Central memory CD8-positive, alpha-beta T cell (primary cell): ENCODE results near the gene ALDH3B2.
A peak's percentile ranks its signal among the peaks of the same experiment; 100 is the strongest.
"Not testable (repeated sequence)": the region's sequence is repeated elsewhere in the genome, so short reads cannot be mapped to it uniquely, and the experiment has no call there.

ENCODE experiments used
- ATAC-seq: fragments of 150-1000 bp; cut with Tn5 transposase; replicated peaks from 2 replicates; pipeline ENCODE4 v1.10.0; 2022; ENCODE audit warnings: mild to moderate bottlenecking, moderate FRiP score, moderate number of reproducible peaks; ENCODE audit not compliant: poor library complexity, severe bottlenecking; ENCODE audit errors: extremely low read depth
- DNase-seq, 2 donors: peaks; one replicate each; pipeline ENCODE4 v3.0.0; 2021; ENCODE audit warnings: low spot score in 2 of 2
- H3K27ac Mint-ChIP-seq: one replicate; pipeline ENCODE4 v1.8.0; 2022; ENCODE audit warnings: low read depth, mild to moderate bottlenecking, moderate library complexity, mixed read lengths
- H3K27me3 Mint-ChIP-seq: one replicate; pipeline ENCODE4 v1.8.0; 2022; ENCODE audit warnings: mixed read lengths
- H3K36me3 Mint-ChIP-seq: one replicate; pipeline ENCODE4 v1.8.0; 2022; ENCODE audit warnings: mild to moderate bottlenecking, moderate library complexity, mixed read lengths; ENCODE audit not compliant: insufficient read depth
- H3K4me1 Mint-ChIP-seq: one replicate; pipeline ENCODE4 v1.8.0; 2022; ENCODE audit warnings: mixed read lengths
- H3K4me3 Mint-ChIP-seq: one replicate; pipeline ENCODE4 v1.8.0; 2022; ENCODE audit warnings: mild to moderate bottlenecking, moderate library complexity, mixed read lengths
- H3K9me3 Mint-ChIP-seq: one replicate; pipeline ENCODE4 v1.8.0; 2022; ENCODE audit warnings: mixed read lengths

ALDH3B2 gene

DNA sequence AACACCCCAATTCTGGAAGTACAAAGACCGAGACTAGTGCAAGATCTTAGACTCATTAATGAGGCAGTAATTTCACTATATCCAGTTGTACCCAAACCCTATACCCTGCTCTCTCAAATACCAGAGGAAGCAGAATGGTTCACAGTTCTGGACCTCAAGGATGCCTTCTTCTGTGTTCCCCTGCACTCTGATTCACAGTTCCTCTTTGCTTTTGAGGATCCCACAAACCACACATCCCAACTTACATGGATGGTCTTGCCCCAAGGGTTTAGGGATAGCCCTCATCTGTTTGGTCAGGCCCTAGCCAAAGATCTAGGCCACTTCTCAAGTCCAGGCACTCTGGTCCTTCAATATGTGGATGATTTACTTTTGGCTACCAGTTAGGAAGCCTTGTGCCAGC, 50.6 kb downstream of the ALDH3B2 start:
- H3K4me1 Mint-ChIP-seq, H3K27ac Mint-ChIP-seq, H3K27me3 Mint-ChIP-seq: not testable (repeated sequence)

DNA sequence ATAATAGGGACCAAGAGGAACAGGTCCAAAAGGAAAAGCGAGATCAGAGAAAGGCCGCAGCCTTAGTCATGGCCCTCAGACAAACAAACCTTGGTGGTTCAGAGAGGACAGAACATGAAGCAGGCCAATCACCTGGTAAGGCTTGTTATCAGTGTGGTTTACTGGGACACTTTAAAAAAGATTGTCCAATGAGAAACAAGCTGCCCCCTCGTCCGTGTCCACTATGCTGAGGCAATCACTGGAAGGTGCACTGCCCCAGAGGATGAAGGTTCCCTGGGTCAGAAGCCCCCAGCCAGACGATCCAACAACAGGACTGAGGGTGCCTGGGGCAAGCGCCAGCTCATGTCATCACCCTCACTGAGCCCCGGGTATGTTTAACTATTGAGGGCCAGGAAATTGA, 51.5 kb downstream of the ALDH3B2 start:
- H3K27me3 Mint-ChIP-seq, H3K4me1 Mint-ChIP-seq, H3K27ac Mint-ChIP-seq, ATAC-seq, H3K9me3 Mint-ChIP-seq, H3K4me3 Mint-ChIP-seq, H3K36me3 Mint-ChIP-seq, DNase-seq: not testable (repeated sequence)

More for the DNA sequence above, 50.6 kb downstream of the ALDH3B2 start:
- not testable (repeated sequence) for ATAC-seq, H3K36me3 Mint-ChIP-seq, H3K4me3 Mint-ChIP-seq, H3K9me3 Mint-ChIP-seq, DNase-seq

DNA sequence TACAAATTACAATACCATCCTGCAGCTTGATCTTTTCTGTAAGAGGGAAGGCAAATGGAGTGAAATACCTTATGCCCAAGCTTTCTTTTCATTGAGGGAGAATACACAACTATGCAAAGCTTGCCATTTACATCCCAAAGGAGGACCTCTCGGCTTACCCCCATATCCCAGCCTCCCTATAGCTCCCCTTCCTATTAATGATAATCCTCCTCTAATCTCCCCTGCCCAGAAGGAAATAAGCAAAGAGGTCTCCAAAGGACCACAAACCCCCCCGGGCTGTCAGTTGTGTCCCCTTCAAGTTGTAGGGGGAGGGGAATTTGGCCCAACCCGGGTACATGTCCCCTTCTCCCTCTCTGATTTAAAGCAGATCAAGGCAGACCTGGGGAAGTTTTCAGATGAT, 52.5 kb downstream of the ALDH3B2 start:
- H3K36me3 Mint-ChIP-seq, DNase-seq, H3K4me1 Mint-ChIP-seq, H3K9me3 Mint-ChIP-seq, H3K27ac Mint-ChIP-seq, H3K27me3 Mint-ChIP-seq, H3K4me3 Mint-ChIP-seq, ATAC-seq: not testable (repeated sequence)

DNA sequence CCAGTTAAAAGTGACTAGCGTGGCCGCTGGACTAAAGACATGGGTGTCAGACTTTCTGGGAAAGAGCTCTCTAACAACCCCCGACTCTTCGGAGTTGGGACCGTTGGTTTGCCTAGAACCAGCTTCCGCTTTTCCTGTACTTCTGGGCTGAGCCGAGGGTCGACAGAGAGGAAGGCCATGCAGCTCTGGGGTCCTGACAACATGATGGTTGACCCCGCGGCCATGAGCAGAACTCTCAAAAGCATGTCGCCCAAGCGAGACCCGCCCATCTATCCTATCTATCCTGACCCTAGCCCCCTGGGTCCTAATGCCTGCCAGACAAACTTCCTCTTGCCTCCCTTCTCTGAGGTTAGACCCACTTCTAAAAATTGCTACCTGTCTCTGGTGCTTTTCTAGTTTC, 53.8 kb downstream of the ALDH3B2 start:
- H3K27me3 Mint-ChIP-seq, H3K27ac Mint-ChIP-seq, H3K36me3 Mint-ChIP-seq, ATAC-seq, H3K4me3 Mint-ChIP-seq, H3K9me3 Mint-ChIP-seq, DNase-seq: not testable (repeated sequence)
- H3K4me1 Mint-ChIP-seq = peaks cover 17% of the 10 kb centered on the region

- not testable (repeated sequence) for DNase-seq, H3K36me3 Mint-ChIP-seq, H3K27ac Mint-ChIP-seq, H3K9me3 Mint-ChIP-seq, H3K4me3 Mint-ChIP-seq, ATAC-seq, H3K27me3 Mint-ChIP-seq
- peaks cover 23% of the 10 kb centered on the region for H3K4me1 Mint-ChIP-seq
These were observed 54.5 kb downstream of the ALDH3B2 start for GRCh38 chr11:67619683-67620618.

- not testable (repeated sequence) for H3K27ac Mint-ChIP-seq, H3K36me3 Mint-ChIP-seq, H3K27me3 Mint-ChIP-seq, ATAC-seq, DNase-seq, H3K9me3 Mint-ChIP-seq, H3K4me3 Mint-ChIP-seq
- H3K4me1 Mint-ChIP-seq = peaks cover 32% of the 10 kb centered on the region
These were observed 55.3 kb downstream of the ALDH3B2 start for GRCh38 chr11:67618901-67619659.

DNA sequence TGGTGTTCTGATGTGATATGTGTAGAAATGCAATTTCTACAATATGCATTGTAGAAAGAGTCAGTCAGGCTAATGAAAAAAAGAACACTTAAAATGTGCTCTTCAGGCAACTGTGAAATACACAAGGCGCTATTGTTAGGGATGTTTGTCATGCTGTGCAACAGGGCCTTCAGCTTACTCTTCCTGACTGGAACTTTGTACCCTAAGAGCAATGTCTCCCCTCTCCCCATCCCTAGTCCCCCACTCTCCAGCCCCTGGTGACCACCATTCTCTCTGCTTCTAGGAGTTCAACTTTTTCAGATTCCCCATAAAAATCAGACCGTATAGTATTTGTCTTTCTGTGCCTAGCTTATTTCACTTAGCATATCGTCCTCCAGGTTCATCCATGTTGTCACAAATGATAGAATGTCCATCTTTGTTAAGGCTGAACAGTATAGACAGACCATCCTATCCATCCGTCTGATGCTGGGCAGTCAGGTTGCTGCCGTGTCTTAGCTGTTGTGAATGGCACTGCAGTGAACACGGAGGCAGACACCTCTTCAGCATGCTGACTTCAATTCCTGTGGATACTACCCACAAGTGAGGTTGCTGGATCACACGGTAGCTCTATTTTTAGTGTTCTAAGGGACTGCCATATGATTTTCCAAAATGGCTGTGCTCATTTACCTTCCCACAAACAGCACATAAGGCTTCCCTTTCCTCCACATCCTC, 57.0 kb downstream of the ALDH3B2 start:
- peak overlapping the region; percentile 78 for H3K4me3 Mint-ChIP-seq
- peak overlapping the region; percentile 63 for H3K27ac Mint-ChIP-seq
- ATAC-seq (no peak), DNase-seq (no peak)
- H3K36me3 Mint-ChIP-seq = peaks cover 13% of the 10 kb centered on the region
- no peaks in the 10 kb centered on the region for H3K9me3 Mint-ChIP-seq
- H3K4me1 Mint-ChIP-seq = peaks cover 40% of the 10 kb centered on the region
- no peaks in the 10 kb centered on the region for H3K27me3 Mint-ChIP-seq

DNA sequence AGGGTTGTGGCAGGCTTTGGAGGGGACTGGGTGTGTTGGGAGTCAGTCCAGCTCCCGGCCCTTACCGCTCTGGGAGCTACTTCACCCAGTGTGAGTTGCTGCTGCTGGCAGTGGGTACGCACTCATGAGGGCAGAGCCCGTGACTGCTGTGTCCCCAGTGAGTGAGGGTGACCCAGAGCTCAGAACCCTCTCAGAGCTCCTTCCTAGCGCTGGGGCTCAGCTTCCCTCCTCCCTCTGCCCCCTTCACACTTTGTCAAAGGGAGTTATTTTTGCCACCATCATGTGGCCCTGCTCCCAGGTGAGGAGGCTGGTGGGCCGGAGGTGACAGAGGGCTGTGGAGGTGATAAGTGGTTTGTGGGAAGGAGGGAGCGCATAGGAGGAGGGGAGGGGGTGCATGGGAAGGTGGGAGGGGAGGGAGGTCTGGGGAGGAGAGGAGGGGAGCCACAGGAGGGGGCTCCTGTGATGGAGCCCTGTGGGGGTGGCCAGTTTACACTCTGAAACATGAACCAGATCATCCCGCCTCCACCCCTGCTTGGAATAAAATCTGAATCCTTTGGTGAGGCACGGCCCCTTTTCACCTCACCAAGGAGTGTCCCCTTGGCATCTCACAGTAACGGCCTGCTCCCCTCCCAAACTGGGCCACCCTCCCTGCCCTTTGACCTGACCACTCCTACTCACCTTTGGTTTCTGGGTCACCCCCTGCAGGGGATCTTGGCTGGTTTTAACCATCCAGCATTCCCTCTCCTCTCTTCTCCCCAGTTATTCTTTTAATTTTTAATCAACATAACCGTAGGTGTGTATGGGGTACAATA, 57.8 kb downstream of the ALDH3B2 start:
- Mint-ChIP-seq H3K4me1 (peaks cover 40% of the 10 kb centered on the region), H3K9me3 (no peaks in the 10 kb centered on the region), H3K4me3 (peak overlapping the region; percentile 78), H3K27ac (peak overlapping the region; percentile 75), H3K36me3 (peaks cover 18% of the 10 kb centered on the region), H3K27me3 (no peaks in the 10 kb centered on the region)
- ATAC-seq = no peak
- no peak for DNase-seq

DNA sequence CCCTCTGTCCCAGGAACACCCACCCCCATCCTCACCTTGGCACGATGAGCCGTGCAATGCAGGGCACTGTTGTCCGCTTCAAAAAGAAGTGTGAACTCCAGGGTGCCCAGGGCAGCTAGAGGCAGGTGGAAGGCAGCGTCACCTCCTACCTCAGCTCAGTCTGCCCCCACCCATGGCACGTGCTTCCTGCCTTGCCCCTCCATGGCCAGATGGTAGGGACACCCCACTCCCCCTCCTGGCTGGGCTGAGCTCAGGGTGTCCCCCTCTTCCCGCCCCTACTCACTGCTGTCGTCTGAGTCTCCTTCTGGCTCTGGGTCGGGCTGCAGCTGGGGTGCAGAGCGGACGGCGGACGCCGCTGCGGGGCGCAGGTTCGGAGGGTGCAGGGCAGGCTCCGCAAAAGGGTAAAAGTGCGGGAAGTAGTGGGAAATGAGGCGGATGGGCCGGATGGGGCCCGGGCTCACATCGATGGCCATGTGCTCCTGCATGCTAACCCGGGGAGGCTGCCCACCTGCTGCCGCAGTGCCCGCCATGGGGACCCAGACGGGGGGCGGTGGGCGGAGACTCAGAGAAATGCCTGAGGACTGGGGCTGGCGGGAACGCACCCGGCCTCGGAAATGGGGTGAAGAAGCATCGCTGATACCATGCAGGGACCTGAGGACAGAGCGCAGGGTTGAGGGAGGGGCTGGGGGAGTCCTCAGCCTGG, 58.5 kb downstream of the ALDH3B2 start:
- ATAC-seq (no peak), DNase-seq (no peak)
- peaks cover 19% of the 10 kb centered on the region for H3K36me3 Mint-ChIP-seq
- H3K9me3 Mint-ChIP-seq = no peaks in the 10 kb centered on the region
- H3K4me3 Mint-ChIP-seq = peak overlapping the region; percentile 78
- H3K27ac Mint-ChIP-seq = peak overlapping the region; percentile 75
- H3K27me3 Mint-ChIP-seq = no peaks in the 10 kb centered on the region
- H3K4me1 Mint-ChIP-seq = peaks cover 40% of the 10 kb centered on the region

DNA sequence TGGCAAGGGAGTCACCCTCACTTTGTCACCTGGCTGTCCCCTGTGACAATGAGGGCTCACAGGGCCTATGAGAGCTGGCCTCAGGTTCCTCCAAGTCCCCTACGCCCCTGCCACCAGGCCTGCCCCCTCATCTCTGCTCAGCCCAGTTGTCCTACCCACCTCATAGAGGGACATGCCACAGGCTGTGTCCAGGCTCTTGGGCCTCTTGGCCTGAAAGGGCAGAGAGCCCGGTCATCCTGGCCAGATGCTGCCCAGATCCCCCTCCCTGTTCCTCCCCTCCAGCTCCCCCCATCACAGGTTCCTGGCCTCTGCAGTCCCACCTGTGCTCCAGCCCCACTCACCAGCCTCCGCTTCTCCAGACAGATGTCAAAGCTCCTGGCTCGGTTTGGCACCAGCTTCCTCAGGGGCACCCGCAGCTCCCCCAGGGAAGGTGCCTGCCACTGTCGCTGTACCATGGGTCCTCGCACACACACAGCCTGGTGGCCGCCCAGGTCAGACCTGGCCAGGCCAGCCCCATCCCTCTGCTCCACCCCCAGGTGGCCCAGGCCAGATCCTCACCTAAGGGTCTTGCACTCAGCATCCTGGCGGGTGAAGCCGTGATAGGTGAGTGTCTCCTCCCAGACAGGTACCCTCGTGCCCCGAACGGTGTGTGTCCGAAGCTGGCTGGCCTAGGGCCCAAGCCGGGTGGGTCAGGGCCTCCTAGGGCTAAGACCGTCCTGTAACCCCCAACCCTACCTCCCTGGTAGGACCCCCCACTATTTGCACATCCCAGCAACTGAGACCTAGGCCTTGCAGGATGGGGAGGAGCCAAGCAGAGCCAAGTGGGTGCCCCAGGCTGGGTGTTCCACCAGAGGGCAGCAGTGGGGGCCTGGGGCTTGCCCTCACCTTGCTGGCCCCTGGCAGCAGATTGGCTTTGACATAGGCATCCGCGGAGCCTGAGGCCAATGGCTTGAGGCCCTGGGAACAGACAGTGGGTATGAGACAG, 59.4 kb downstream of the ALDH3B2 start:
- H3K9me3 Mint-ChIP-seq = no peaks in the 10 kb centered on the region
- DNase-seq (peak in 1 of 2 donors; percentile 46), ATAC-seq (peak; percentile 2)
- H3K4me1 Mint-ChIP-seq = peaks cover 40% of the 10 kb centered on the region
- peak overlapping the region; percentile 94 for H3K27ac Mint-ChIP-seq
- H3K27me3 Mint-ChIP-seq = no peaks in the 10 kb centered on the region
- peaks cover 21% of the 10 kb centered on the region for H3K36me3 Mint-ChIP-seq
- peak overlapping the region; percentile 78 for H3K4me3 Mint-ChIP-seq
